Gastrocnemius medialis (tissue), 4 donors: Measurements from ENCODE around the gene PER3. TPM values are rescaled to one million over a fixed set of nuclear protein-coding genes. Genes with fewer than 3 reads are reported as not detected.

Experiments used
- ATAC-seq, 2 donors: fragments of 150-250 bp; one replicate each; pipeline ENCODE4 v1.9.1; 2016
- DNase-seq, 2 donors: peaks; one replicate each; pipeline ENCODE4 v3.0.0-alpha.2; 2019
- H3K27ac ChIP-seq, 4 donors: fragments of 200-600 bp; sonication (generic); 1 replicate in 1 of 4; 2 replicates in 3 of 4; pipeline ENCODE4 v1.5.1; 2016 to 2018; ENCODE audit warnings: mild to moderate bottlenecking in 2 of 4, moderate library complexity in 1 of 4
- H3K27me3 ChIP-seq, 3 donors: fragments of 200-600 bp; sonication (generic) in 2 of 3; 1 replicate in 1 of 3; 2 replicates in 2 of 3; pipeline versions ENCODE4 v1.5.1 to v1.6.0; 2016 to 2019; ENCODE audit warnings: mild to moderate bottlenecking in 1 of 3, moderate library complexity in 1 of 3
- H3K36me3 ChIP-seq, 2 donors: fragments of 200-600 bp; sonication (generic) in 1 of 2; one replicate each; pipeline ENCODE4 v1.5.1; 2017 to 2018
- H3K4me1 ChIP-seq, 2 donors: fragments of 200-600 bp; sonication (generic) in 1 of 2; one replicate each; pipeline ENCODE4 v1.5.1; 2016 to 2017; ENCODE audit warnings: mild to moderate bottlenecking in 2 of 2
- H3K4me3 ChIP-seq, 4 donors: fragments of 200-600 bp; sonication (generic) in 3 of 4; 1 replicate in 1 of 4; 2 replicates in 3 of 4; pipeline ENCODE4 v1.5.1; 2016 to 2019; ENCODE audit warnings: mild to moderate bottlenecking in 2 of 4
- H3K9me3 ChIP-seq, 3 donors: fragments of 200-600 bp; sonication (generic) in 2 of 3; 1 replicate in 1 of 3; 2 replicates in 2 of 3; pipeline ENCODE4 v1.5.1; 2016 to 2019
- POLR2A ChIP-seq, 2 donors: fragments of 450-650 bp; IDR thresholded peaks; one replicate each; pipeline ENCODE4 v1.6.1; 2017; ENCODE audit warnings: antibody characterized with exemption in 2 of 2, mild to moderate bottlenecking in 2 of 2, moderate library complexity in 2 of 2
- in situ Hi-C, 4 donors: fragments of 200-750 bp; cut with MboI; loops; one replicate each; pipeline versions ENCODE4 v1.15.0 to v1.8.0; 2017; ENCODE audit warnings: low sequenced_read_pairs in 4 of 4
- intact Hi-C: fragments of 100-400 bp; cut with DNase I; formaldehyde crosslinking; loops from one replicate; pipeline ENCODE4 v1.15.1; 2023; ENCODE audit warnings: low total_unique reads
- total RNA-seq, 4 donors: library from RNA; depleted of rRNA; stranded (reverse); fragments of >200 nt; gene quantifications; one replicate each; pipeline versions ENCODE4 v1.1.0 to v1.2.3, GENCODE V29; 2016
- TF ChIP-seq, protein P1 (sequence below), 5 experiments: fragments of 450-650 bp in 3 of 5; fragments of 200-600 bp in 2 of 5; sonication (generic) in 2 of 5; IDR thresholded peaks in 4 of 5; conservative IDR thresholded peaks in 1 of 5; 1 replicate in 4 of 5; 2 replicates in 1 of 5; pipeline ENCODE4 v1.5.1; 2016 to 2019; ENCODE audit warnings: antibody characterized with exemption in 5 of 5, mild to moderate bottlenecking in 3 of 5, moderate library complexity in 3 of 5

The PER3 gene
- total RNA-seq, 4 donors from 2014 or later = 3.7 to 7.1 (median 5.5) TPM

DNA sequence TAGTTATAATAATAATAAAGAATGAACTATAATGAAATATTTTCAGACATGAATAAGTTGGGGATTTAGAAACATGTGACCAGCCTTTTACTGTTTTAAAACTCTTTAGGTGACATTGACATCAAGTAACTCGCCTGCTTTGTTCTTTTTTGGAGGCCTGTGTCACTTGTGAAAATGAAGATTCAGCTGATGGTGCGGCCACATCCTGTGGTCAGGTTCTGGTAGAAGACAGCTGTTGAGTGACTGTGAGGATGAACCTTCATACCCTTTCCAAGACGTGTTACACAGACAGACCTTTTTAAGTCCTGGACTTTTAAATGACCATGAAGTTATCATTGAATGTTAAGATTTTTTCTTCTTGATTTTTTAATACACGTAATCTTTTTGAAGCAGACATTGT, 58.4 kb downstream of the PER3 start:
- H3K9me3 ChIP-seq = peaks cover 0 to 4% (median 0%) of the 10 kb centered on the region in 3 donors
- DNase-seq (no peak), ATAC-seq (no peak)
- no peaks in the 10 kb centered on the region for H3K27me3 ChIP-seq
- H3K27ac ChIP-seq = no peak overlapping the region
- no peak for TF ChIP-seq POLR2A (IDR thresholded peaks at IDR 0.05)
- TF ChIP-seq, protein P1, sequence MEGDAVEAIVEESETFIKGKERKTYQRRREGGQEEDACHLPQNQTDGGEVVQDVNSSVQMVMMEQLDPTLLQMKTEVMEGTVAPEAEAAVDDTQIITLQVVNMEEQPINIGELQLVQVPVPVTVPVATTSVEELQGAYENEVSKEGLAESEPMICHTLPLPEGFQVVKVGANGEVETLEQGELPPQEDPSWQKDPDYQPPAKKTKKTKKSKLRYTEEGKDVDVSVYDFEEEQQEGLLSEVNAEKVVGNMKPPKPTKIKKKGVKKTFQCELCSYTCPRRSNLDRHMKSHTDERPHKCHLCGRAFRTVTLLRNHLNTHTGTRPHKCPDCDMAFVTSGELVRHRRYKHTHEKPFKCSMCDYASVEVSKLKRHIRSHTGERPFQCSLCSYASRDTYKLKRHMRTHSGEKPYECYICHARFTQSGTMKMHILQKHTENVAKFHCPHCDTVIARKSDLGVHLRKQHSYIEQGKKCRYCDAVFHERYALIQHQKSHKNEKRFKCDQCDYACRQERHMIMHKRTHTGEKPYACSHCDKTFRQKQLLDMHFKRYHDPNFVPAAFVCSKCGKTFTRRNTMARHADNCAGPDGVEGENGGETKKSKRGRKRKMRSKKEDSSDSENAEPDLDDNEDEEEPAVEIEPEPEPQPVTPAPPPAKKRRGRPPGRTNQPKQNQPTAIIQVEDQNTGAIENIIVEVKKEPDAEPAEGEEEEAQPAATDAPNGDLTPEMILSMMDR (IDR thresholded peaks at IDR 0.05 in 4 of 5, conservative IDR thresholded peaks at IDR 0.05 in 1 of 5) = no peak
- H3K4me1 ChIP-seq = no peaks in the 10 kb centered on the region
- intact Hi-C loops = no loop called here
- peaks cover 20 to 60% of the 10 kb centered on the region in 2 donors for H3K36me3 ChIP-seq
- in situ Hi-C loops = no loop called here
- no peak overlapping the region for H3K4me3 ChIP-seq

DNA sequence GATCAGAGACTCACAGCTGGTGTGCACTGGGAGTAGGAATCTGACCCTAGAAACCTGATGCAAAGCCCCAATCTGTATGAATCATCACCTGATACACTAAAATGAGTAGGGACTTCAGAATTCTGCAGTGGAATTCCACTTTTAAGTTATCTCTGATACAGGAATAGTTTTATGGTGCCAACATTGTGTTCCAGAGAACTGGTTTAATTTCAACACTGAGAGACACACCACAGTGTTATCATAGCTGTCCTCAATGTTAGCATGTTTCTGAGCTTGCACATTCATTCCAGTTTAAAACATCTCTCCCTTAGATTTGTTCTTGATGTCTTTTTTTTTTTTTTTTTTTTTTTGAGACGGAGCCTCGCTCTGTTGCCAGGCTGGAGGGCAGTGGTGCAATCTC, 61.7 kb downstream of the PER3 start:
- in situ Hi-C loops (no loop called here), intact Hi-C loops (no loop called here)
- no peaks in the 10 kb centered on the region for H3K4me1 ChIP-seq
- peaks cover 4 to 27% of the 10 kb centered on the region in 2 donors for H3K36me3 ChIP-seq
- ATAC-seq (no peak), DNase-seq (no peak)
- H3K4me3 ChIP-seq = no peak overlapping the region
- H3K9me3 ChIP-seq = no peaks in the 10 kb centered on the region
- H3K27ac ChIP-seq = no peak overlapping the region
- no peaks in the 10 kb centered on the region for H3K27me3 ChIP-seq
- TF ChIP-seq, protein P1 (IDR thresholded peaks at IDR 0.05 in 4 of 5, conservative IDR thresholded peaks at IDR 0.05 in 1 of 5) = no peak
- TF ChIP-seq POLR2A (IDR thresholded peaks at IDR 0.05) = no peak

DNA sequence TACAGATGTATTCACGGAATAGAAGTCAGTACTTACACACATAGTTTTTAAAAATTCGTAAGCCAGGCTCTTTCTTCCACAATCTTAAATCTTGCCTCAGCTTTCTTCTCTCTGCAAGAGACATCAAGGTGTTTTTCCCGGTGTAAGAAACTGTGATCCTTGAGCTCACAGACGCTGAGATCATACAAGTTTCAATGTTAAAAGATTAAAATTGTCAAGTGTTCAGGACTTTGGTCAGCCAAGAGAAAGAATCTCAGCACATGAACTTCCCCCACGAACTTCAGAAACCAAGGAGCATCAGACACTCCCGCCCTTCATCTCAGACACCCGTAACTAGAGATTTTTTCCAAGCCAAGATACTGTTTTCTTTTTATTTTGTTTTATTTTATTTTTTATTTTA, 62.6 kb downstream of the PER3 start:
- Histone ChIP-seq H3K9me3 (no peaks in the 10 kb centered on the region), H3K4me3 (no peak overlapping the region), H3K27ac (no peak overlapping the region), H3K4me1 (no peaks in the 10 kb centered on the region), H3K36me3 (peaks cover 4 to 18% of the 10 kb centered on the region in 2 donors), H3K27me3 (no peaks in the 10 kb centered on the region)
- no peak for DNase-seq
- no peak for ATAC-seq
- intact Hi-C loops = no loop called here
- in situ Hi-C loops = no loop called here
- no peak for TF ChIP-seq POLR2A (IDR thresholded peaks at IDR 0.05)
- TF ChIP-seq, protein P1 (IDR thresholded peaks at IDR 0.05 in 4 of 5, conservative IDR thresholded peaks at IDR 0.05 in 1 of 5) = no peak

DNA sequence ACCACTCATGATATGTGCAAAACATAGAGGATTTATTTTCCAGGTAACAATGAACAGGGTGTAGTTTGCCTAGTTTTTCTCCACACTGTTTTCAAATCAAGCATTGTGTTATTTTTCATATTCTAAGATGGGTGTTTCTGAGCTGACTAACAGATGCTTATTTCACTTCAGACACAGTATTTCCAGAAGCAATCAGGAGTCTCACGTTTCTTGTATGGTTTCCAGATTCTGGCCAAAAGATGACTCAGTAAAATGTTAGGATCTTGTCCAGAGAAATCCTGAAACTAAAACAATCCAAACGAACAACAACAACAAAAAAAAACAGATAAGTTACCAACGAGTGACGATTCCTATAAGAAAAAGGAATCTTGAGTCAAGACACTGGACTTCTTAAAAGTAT, 63.5 kb downstream of the PER3 start:
- in situ Hi-C loops = no loop called here
- intact Hi-C loops = no loop called here
- Histone ChIP-seq H3K4me1 (no peaks in the 10 kb centered on the region), H3K9me3 (no peaks in the 10 kb centered on the region), H3K36me3 (peaks cover 4 to 12% of the 10 kb centered on the region in 2 donors), H3K27ac (no peak overlapping the region), H3K4me3 (no peak overlapping the region), H3K27me3 (no peaks in the 10 kb centered on the region)
- no peak for DNase-seq
- ATAC-seq = no peak
- TF ChIP-seq, protein P1 (IDR thresholded peaks at IDR 0.05 in 4 of 5, conservative IDR thresholded peaks at IDR 0.05 in 1 of 5) = no peak

DNA sequence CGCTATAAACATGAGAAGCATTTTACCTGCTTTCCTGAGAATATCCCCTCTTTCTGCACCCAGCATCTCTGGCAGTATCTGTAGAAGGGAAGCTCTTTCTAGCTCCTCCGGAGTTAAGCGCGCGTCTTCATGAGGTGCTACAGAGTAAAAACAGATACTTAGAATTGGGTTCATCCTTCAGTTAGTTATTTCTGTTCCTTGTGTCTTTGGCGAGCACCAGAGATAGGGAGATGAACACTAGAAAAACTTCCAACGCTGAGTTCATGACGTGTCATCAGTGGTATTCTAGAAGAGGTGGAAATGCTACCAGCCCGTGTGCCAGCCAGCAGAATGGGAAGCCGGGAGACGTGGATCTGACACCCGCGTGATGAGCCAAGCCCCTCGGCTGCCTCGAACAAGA, 66.7 kb downstream of the PER3 start:
- H3K9me3 ChIP-seq = no peaks in the 10 kb centered on the region
- in situ Hi-C loops = no loop called here
- no peaks in the 10 kb centered on the region for H3K36me3 ChIP-seq
- H3K4me3 ChIP-seq = no peak overlapping the region
- H3K27me3 ChIP-seq = no peaks in the 10 kb centered on the region
- no peaks in the 10 kb centered on the region for H3K4me1 ChIP-seq
- ATAC-seq (no peak), DNase-seq (no peak)
- H3K27ac ChIP-seq = no peak overlapping the region
- TF ChIP-seq, protein P1 (IDR thresholded peaks at IDR 0.05 in 4 of 5, conservative IDR thresholded peaks at IDR 0.05 in 1 of 5) = no peak
- no peak for TF ChIP-seq POLR2A (IDR thresholded peaks at IDR 0.05)
- intact Hi-C loops = no loop called here
